GM23338 (cell line): ENCODE results near the gene GMPPA. TPM values are rescaled to one million over a fixed set of nuclear protein-coding genes. Genes with fewer than 3 reads are reported as not detected.

Source experiments
- ATAC-seq: fragments of 200-7000 bp; cut with Tn5 transposase; 3 replicates; pipeline ENCODE4 v1.9.1; 2020
- DNase-seq: peaks from one replicate; pipeline ENCODE4 v3.0.0-alpha.2; 2015; ENCODE audit warnings: low spot score
- H2AFZ ChIP-seq: fragments of 200-600 bp; sonication (generic); 2 replicates; pipeline ENCODE4 v1.8.0; 2016; ENCODE audit warnings: antibody characterized with exemption, mild to moderate bottlenecking, moderate library complexity
- H3F3A ChIP-seq: fragments of 200-600 bp; sonication (generic); replicated peaks from 2 replicates; pipeline ENCODE4 v1.8.0; 2017; ENCODE audit warnings: antibody characterized with exemption, mixed run types, low read depth
- H3K27ac ChIP-seq: fragments of 200-600 bp; sonication (generic); 2 replicates; pipeline ENCODE4 v1.6.1; 2016; ENCODE audit warnings: low read depth
- H3K27me3 ChIP-seq: fragments of 200-600 bp; sonication (generic); 2 replicates; pipeline ENCODE4 v1.8.0; 2016; ENCODE audit warnings: mild to moderate bottlenecking, mixed run types, moderate library complexity; ENCODE audit not compliant: insufficient read depth
- H3K36me3 ChIP-seq: fragments of 200-600 bp; sonication (generic); 2 replicates; pipeline ENCODE4 v1.8.0; 2016; ENCODE audit warnings: mild to moderate bottlenecking; ENCODE audit not compliant: insufficient read depth
- H3K4me1 ChIP-seq: fragments of 200-600 bp; sonication (generic); 2 replicates; pipeline ENCODE4 v1.8.0; 2016; ENCODE audit warnings: mild to moderate bottlenecking, moderate library complexity; ENCODE audit not compliant: insufficient read depth
- H3K4me2 ChIP-seq: fragments of 200-600 bp; sonication (generic); 2 replicates; pipeline ENCODE4 v1.7.1; 2017; ENCODE audit warnings: mixed run types
- H3K4me3 ChIP-seq: fragments of 200-600 bp; sonication (generic); 2 replicates; pipeline ENCODE4 v1.6.1; 2016; ENCODE audit warnings: mixed run types
- H3K79me2 ChIP-seq: fragments of 200-600 bp; sonication (generic); replicated peaks from 2 replicates; pipeline ENCODE4 v1.8.0; 2017; ENCODE audit warnings: mild to moderate bottlenecking; ENCODE audit not compliant: insufficient read depth
- H3K9me2 ChIP-seq: fragments of 200-600 bp; sonication (generic); 2 replicates; pipeline ENCODE4 v1.8.0; 2017; ENCODE audit not compliant: insufficient read depth
- H4K20me1 ChIP-seq: fragments of 200-600 bp; sonication (generic); replicated peaks from 2 replicates; pipeline ENCODE4 v1.8.0; 2017; ENCODE audit warnings: mild to moderate bottlenecking; ENCODE audit not compliant: insufficient read depth
- H3K27ac Mint-ChIP-seq: 2 replicates; pipeline ENCODE4 v1.8.0; 2020; ENCODE audit warnings: inconsistent platforms, mild to moderate bottlenecking, moderate library complexity, mixed read lengths
- H3K27me3 Mint-ChIP-seq: 3 replicates; pipeline ENCODE4 v1.8.0; 2022; ENCODE audit warnings: low read depth, mild to moderate bottlenecking, moderate library complexity, mixed read lengths, inconsistent platforms; ENCODE audit not compliant: insufficient read depth, poor library complexity
- H3K36me3 Mint-ChIP-seq: 3 replicates; pipeline ENCODE4 v1.8.0; 2021; ENCODE audit warnings: low read depth, mild to moderate bottlenecking, inconsistent platforms, moderate library complexity, mixed read lengths
- H3K4me1 Mint-ChIP-seq: 3 replicates; pipeline ENCODE4 v1.8.0; 2020; ENCODE audit warnings: mild to moderate bottlenecking, inconsistent platforms, mixed read lengths
- H3K4me3 Mint-ChIP-seq: 3 replicates; pipeline ENCODE4 v1.8.0; 2021; ENCODE audit warnings: moderate library complexity, mild to moderate bottlenecking, inconsistent platforms, mixed read lengths
- H3K9me3 Mint-ChIP-seq: 3 replicates; pipeline ENCODE4 v1.8.0; 2020; ENCODE audit warnings: moderate library complexity, mild to moderate bottlenecking, inconsistent platforms, mixed read lengths
- CREB1 ChIP-seq: fragments of 250-450 bp; sonication (Bioruptor Pico); IDR thresholded peaks from 2 replicates; pipeline ENCODE4 v1.5.0; 2020; ENCODE audit warnings: low read depth, mild to moderate bottlenecking, moderate library complexity
- CTCF ChIP-seq, 2 experiments: fragments of 200-600 bp in 1 of 2; sonication (generic) in 1 of 2; conservative IDR thresholded peaks; 2 replicates each; pipeline versions ENCODE4 v1.5.1 to v1.6.1; 2016 to 2017; ENCODE audit warnings: antibody characterized with exemption in 2 of 2, low read depth in 2 of 2, mild to moderate bottlenecking in 2 of 2, moderate library complexity in 1 of 2
- EZH2 ChIP-seq: fragments of 200-600 bp; sonication (generic); IDR thresholded peaks from one replicate; pipeline ENCODE4 v1.8.0; 2017; ENCODE audit warnings: antibody characterized with exemption, mild to moderate bottlenecking, low read depth; ENCODE audit not compliant: unreplicated experiment
- EZH2phosphoT487 ChIP-seq: fragments of 200-600 bp; sonication (generic); IDR thresholded peaks from one replicate; pipeline ENCODE4 v1.8.1; 2018; ENCODE audit warnings: antibody characterized with exemption; ENCODE audit not compliant: unreplicated experiment
- REST ChIP-seq: IDR thresholded peaks from one replicate; pipeline ENCODE4 v1.6.1; 2018; ENCODE audit warnings: antibody characterized with exemption; ENCODE audit not compliant: unreplicated experiment
- STAT1 ChIP-seq: IDR thresholded peaks from one replicate; pipeline ENCODE4 v1.6.1; 2016; ENCODE audit warnings: antibody characterized with exemption; ENCODE audit not compliant: unreplicated experiment
- ZNF331 ChIP-seq: fragments of 250-450 bp; sonication (Bioruptor Pico); IDR thresholded peaks from 2 replicates; pipeline ENCODE4 v1.5.0; 2020; ENCODE audit warnings: low read depth, mild to moderate bottlenecking, moderate library complexity
- ZNF462 ChIP-seq: fragments of 250-450 bp; sonication (Bioruptor Pico); IDR thresholded peaks from 2 replicates; pipeline ENCODE4 v1.5.0; 2020; ENCODE audit warnings: mild to moderate bottlenecking, moderate library complexity
- polyA plus RNA-seq: library from polyadenylated mRNA; unstranded; fragments of >200 nt; fragmentation: Nextera tagmentation; extraction: Ambion mirVana; gene quantifications from 2 replicates; pipeline ENCODE4 v1.2.1, GENCODE V29; 2016
- total RNA-seq: library from RNA; depleted of rRNA; stranded (reverse); fragments of >200 nt; shearing (Covaris generic); gene quantifications from 2 replicates; pipeline ENCODE4 v1.2.3, GENCODE V29; 2014

Gene GMPPA
- total and polyA plus RNA-seq, 2 experiments from 2014 or later = 27.0 to 33.8 TPM

- peaks cover 37% of the 10 kb centered on the region for H3K27me3 ChIP-seq
- H3K9me3 Mint-ChIP-seq = no peaks in the 10 kb centered on the region
- H3K4me2 ChIP-seq = no peak overlapping the region; the same call in 1 of the 2 replicates
- no peaks in the 10 kb centered on the region; the same call in 1 of the 2 replicates for H3K36me3 ChIP-seq
- DNase-seq = no peak
- H3K4me3 ChIP-seq = no peak overlapping the region
- no peak overlapping the region for H3K27ac ChIP-seq
- peaks cover 32% of the 10 kb centered on the region for H3K27me3 Mint-ChIP-seq
- H3K4me1 ChIP-seq = peaks cover 29% of the 10 kb centered on the region
- TF ChIP-seq ZNF462 (no peak), EZH2 (no peak), ZNF331 (CRISPR knock-in tag) (no peak), CREB1 (CRISPR knock-in tag) (no peak), REST (no peak), STAT1 (no peak), EZH2phosphoT487 (no peak), CTCF (conservative IDR thresholded peaks at IDR 0.05; ENCODE audit: low read depth in 2 of 2) (no peak)
- no peak overlapping the region for H3K27ac Mint-ChIP-seq
- no peaks in the 10 kb centered on the region for H3K9me2 ChIP-seq
- peaks cover 62% of the 10 kb centered on the region for H3K4me1 Mint-ChIP-seq
- H3K79me2 ChIP-seq = no peaks in the 10 kb centered on the region
- peaks cover 22% of the 10 kb centered on the region for H3F3A ChIP-seq
- H3K36me3 Mint-ChIP-seq = no peaks in the 10 kb centered on the region; the same call in 2 of the 3 replicates
- no peak overlapping the region for H2AFZ ChIP-seq
- no peak overlapping the region for H3K4me3 Mint-ChIP-seq
- H4K20me1 ChIP-seq = no peaks in the 10 kb centered on the region
- ATAC-seq = no peak
Measured at GRCh38 chr2:219524817-219525216, 26.1 kb downstream of the GMPPA start.
